ENCODE data around the gene LRRC43.

- TF ChIP-seq CTCF (IDR thresholded peaks at IDR 0.05) = no peak
- TF ChIP-seq POLR2A (IDR thresholded peaks at IDR 0.05) = peak; percentile 99
- peak; percentile 98 to 100 (median 99) for TF ChIP-seq POLR2AphosphoS5 (IDR thresholded peaks at IDR 0.05)
- no peak for TF ChIP-seq EP300 (IDR thresholded peaks at IDR 0.05; ENCODE audit: low read depth)
Measured at GRCh38 chr12:122225683-122226365, 42.9 kb downstream of the LRRC43 start, which contains the start of gene DIABLO.
